ENCODE data around the gene LIMCH1.

DNA sequence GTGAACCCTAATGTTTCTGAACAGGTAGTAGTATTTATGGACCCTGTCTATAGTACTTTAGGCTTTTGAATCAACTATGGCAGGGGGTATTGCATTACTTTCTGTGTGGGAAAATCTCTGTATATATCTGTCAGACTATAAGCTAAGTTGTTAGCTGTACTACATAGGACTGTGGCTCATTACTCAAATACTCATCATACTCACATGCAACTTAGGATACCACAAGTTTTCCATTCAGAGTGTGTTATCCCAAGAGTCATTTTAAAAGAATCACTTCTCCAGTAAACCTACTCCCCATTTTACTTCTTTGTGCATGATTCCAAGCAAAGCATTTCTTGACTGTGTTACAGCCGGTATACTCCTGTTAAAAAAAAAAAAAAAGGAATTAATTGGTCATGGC lies 115.0 kb downstream of the LIMCH1 start:
- TF ChIP-seq, protein P1, sequence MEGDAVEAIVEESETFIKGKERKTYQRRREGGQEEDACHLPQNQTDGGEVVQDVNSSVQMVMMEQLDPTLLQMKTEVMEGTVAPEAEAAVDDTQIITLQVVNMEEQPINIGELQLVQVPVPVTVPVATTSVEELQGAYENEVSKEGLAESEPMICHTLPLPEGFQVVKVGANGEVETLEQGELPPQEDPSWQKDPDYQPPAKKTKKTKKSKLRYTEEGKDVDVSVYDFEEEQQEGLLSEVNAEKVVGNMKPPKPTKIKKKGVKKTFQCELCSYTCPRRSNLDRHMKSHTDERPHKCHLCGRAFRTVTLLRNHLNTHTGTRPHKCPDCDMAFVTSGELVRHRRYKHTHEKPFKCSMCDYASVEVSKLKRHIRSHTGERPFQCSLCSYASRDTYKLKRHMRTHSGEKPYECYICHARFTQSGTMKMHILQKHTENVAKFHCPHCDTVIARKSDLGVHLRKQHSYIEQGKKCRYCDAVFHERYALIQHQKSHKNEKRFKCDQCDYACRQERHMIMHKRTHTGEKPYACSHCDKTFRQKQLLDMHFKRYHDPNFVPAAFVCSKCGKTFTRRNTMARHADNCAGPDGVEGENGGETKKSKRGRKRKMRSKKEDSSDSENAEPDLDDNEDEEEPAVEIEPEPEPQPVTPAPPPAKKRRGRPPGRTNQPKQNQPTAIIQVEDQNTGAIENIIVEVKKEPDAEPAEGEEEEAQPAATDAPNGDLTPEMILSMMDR (IDR thresholded peaks at IDR 0.05; ENCODE audit: insufficient read depth, low read depth, low read length): no peak
- no peak for TF ChIP-seq EZH2 (IDR thresholded peaks at IDR 0.05; ENCODE audit: insufficient read depth, low read length)
